Kidney epithelial cell (primary cell): ENCODE measurements around the gene KIF4A. TPM values are rescaled to one million over a fixed set of nuclear protein-coding genes. Genes with fewer than 3 reads are reported as not detected.

ENCODE experiments used
- DNase-seq: peaks from one replicate; pipeline ENCODE4 v3.0.0-alpha.2; 2010; ENCODE audit warnings: low read depth
- H3K27me3 ChIP-seq: 2 replicates; pipeline ENCODE4 v1.6.0; 2011; ENCODE audit warnings: low read length; ENCODE audit not compliant: control insufficient read depth, insufficient read depth
- H3K36me3 ChIP-seq: 2 replicates; pipeline ENCODE4 v1.5.1; 2011; ENCODE audit warnings: low read length; ENCODE audit not compliant: control insufficient read depth, insufficient read depth
- H3K4me3 ChIP-seq: 2 replicates; pipeline ENCODE4 v1.5.1; 2011; ENCODE audit warnings: low read depth, mild to moderate bottlenecking, control low read depth, low read length
- CTCF ChIP-seq: IDR thresholded peaks from 2 replicates; pipeline ENCODE4 v1.5.1; 2011; ENCODE audit warnings: mild to moderate bottlenecking, moderate library complexity, low read length, control low read depth, inconsistent platforms; ENCODE audit not compliant: insufficient read depth, poor library complexity, severe bottlenecking
- total RNA-seq: library from RNA; depleted of rRNA; stranded (reverse); fragments of >200 nt; gene quantifications from 2 replicates; pipeline ENCODE4 v1.2.3, GENCODE V29; 2015

Gene KIF4A
- total RNA-seq, 1 donor from 2014 or later, result 4.8 TPM

GRCh38 chrX:70444946-70445656, 155.2 kb downstream of the KIF4A start:
- H3K27me3 ChIP-seq, result peaks cover 28% of the 10 kb centered on the region
- no peak for DNase-seq
- H3K36me3 ChIP-seq, result no peaks in the 10 kb centered on the region
- no peak for TF ChIP-seq CTCF
- no peak overlapping the region for H3K4me3 ChIP-seq

- no peak for TF ChIP-seq CTCF
- no peak for DNase-seq
- H3K4me3 ChIP-seq, result no peak overlapping the region
- H3K27me3 ChIP-seq, result peaks cover 28% of the 10 kb centered on the region
- H3K36me3 ChIP-seq, result no peaks in the 10 kb centered on the region
Measured at GRCh38 chrX:70445951-70446350, 156.0 kb downstream of the KIF4A start.

GRCh38 chrX:70446380-70447350, 156.8 kb downstream of the KIF4A start:
- no peak for TF ChIP-seq CTCF
- no peak for DNase-seq
- no peak overlapping the region for H3K4me3 ChIP-seq
- no peaks in the 10 kb centered on the region for H3K36me3 ChIP-seq
- peaks cover 28% of the 10 kb centered on the region for H3K27me3 ChIP-seq

GRCh38 chrX:70449457-70449966, 159.6 kb downstream of the KIF4A start:
- TF ChIP-seq CTCF, result no peak
- no peak for DNase-seq
- Histone ChIP-seq H3K27me3 (peaks cover 23% of the 10 kb centered on the region), H3K4me3 (no peak overlapping the region), H3K36me3 (no peaks in the 10 kb centered on the region)

GRCh38 chrX:70452143-70452733, 162.3 kb downstream of the KIF4A start:
- H3K36me3 ChIP-seq, result no peaks in the 10 kb centered on the region
- peak; percentile 75 for TF ChIP-seq CTCF
- H3K27me3 ChIP-seq, result no peaks in the 10 kb centered on the region
- peak overlapping the region; percentile 46 for H3K4me3 ChIP-seq
- DNase-seq, result no peak
